GM19023 (cell line): ENCODE data around the gene LPP.
"Not testable (repeated sequence)": the region's sequence is repeated elsewhere in the genome, so short reads cannot be mapped to it uniquely, and the experiment has no call there.

Source experiments
- ATAC-seq: cut with Tn5 transposase; IDR thresholded peaks from one replicate; pipeline ENCODE4 v1.9.1; 2021; ENCODE audit warnings: mild to moderate bottlenecking, moderate library complexity; ENCODE audit not compliant: unreplicated experiment

Gene LPP

DNA sequence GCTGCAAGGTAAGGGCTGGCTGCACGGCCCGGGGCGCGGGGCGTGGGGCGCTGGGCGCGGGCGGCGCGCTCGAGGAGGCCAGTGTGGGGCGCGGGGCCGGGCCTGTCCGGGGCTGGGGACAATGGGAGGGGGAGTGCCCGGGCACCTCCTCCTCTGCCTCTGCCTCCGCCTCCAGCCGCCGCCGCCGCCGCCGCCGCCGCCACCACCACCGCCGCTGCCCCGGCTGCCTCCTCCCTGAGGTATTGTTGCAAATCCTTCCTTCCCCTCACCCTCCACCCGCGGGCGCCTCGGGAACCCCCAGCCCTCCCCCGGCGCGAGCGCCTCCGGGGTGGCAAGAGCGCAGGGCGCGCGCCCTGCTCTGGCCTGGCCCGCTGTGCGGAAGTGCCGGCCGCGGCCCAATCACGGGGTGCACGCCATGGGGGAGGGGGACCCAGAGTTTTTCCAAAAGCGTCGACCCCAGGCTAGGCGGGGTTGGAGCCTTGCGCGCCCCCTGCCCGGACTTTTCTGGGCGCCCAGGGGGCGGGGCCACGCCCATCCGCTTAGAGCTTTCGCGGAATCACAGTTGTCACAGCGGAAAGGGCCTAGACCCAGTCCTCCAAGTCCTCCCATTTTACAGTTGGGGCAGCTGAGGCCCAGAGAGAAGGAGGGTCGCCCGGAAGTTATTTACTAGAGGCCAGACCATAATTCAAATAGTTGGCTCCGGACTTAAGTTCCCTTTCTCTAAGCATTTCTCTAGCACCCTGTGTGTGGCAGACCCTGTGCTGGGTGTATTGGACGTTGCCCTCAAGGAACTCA lies at the start of gene LPP:
Gene LPP (plus strand): TSS at position 144 of the 795 bp plus-strand sequence. CDS start 251,964 bp downstream, outside the sequence.
- peak; percentile 80 for ATAC-seq

- ATAC-seq = no peak
These were observed 48.0 kb upstream of the LPP start for GRCh38 chr3:188106006-188106405.

DNA sequence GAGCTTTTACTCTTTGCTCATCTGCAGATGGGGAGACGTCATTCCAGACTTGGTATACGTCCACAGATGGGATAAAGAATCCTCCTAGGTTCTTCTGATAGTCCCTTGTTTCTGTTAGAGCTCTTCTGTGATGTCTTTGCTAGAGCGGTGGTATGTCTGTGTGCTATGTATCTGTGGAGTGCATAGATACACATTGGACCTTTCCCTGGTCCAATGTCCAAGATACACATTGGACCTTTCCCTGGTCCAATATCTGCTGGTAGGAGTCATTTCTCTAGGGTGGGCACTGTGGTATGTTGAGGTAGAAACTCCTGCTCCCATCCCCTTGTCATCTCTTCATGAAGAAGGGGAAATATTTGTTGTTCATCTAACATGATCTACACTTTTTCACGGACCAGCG lies 47.5 kb upstream of the LPP start:
- ATAC-seq = no peak

DNA sequence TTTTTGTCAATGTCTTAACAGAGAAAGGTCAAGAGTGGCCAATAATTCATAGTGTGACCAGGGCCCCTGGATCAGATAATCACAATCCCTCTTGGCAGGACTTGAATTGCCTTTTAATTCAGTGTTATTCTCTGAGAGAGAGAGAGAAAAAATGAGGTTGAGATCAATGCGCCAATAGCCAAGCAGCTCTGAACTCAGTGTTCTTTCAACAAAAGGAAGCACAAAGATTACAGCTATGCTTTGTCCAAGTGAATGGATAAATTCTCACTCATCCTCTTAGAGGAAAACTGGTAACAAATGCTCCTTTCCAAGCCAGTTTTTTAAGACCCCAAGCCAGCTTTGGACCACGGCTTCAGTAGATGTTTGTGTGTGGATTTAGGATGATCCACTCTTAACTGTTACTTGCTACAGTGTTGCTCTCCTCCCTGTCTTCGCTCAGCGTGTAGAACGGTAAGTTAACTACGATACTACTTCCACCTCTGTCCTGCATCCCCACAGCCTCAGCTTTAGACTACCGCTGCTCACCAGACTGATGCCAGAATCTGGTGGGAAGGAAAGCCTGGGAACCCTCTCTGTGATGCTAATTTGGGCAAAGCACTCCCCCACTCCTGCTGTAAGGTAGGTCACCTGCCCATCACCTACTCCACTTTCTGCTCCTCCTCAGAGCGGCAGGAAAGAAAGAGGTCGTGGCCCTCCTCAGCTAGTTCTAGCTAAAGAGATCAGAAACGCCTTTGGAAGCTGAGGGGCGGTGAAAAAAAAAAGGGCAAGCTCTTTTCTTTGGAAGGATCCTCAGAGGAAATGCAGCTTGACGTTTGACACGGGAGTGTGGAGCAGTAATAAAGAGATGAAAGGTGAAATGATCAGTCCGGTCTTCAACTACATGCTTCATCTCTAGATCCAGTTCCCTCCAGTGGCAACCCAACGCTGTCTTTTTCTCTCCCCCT lies 46.8 kb upstream of the LPP start:
- ATAC-seq = no peak

- ATAC-seq = no peak
These were observed 45.1 kb upstream of the LPP start for GRCh38 chr3:188108703-188109412.

DNA sequence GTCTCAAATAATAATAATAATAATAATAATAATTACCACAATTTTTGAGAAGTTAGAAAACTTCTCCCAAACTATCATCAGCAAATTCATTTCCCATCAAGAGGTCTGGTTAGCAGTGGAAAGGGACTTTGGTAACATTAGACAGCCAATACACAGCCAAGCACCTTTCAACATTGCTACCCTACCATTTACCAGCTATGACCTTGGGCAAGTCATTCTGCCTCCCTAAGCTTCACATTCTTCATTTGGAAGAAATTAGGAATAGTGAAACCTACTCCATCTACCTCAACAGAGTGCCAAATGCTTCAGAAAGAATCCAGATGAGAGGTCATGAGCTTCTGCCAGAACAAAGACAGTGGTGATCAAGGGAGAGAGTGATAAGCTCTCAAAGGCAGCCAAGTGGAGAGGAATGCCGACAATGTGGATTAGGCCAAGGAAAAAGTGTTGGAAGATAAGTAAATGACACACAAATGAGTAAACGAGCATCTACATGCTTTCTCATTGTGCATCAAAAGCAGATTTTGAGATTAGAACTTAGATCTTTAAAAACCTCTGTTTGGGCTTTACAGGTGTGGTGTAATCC lies 42.9 kb upstream of the LPP start:
- ATAC-seq = no peak

DNA sequence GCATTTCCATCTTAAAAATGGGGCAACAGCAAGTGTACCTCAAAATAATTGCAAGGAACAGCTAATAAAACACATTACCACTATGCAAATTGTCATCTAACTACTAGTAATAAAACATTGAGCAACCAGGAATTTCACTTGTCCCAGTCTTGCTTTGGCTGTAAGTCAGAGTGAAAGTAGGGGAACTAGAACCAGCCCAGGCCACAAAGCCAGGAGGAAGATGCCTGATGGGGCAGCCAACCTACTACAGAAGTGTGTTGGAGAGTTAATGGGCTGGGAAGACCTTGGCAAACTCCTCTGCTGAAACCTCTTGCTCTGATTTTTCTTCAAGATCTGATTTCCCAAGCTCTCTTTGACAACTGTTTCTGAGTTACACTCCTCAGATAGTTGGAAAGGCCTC lies 40.2 kb upstream of the LPP start:
- ATAC-seq = no peak

DNA sequence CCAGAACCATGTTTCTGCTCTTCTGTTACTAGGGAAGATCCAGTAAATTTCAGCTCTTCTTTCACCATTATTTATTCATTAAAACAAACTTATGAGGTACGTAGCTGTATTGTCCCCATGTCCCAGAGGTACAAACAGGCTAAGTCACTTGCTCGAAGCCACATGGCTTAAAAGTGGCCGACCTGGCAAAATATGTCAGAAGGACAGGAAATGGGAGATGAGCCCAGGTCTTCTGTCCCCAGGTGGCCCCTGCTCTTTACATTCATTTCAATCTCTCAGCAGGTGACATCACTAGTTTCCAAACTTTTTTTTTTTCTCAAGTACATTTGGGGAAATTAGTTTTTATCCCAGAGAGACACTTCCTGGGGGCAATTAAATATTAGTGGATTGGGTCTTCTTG lies 34.1 kb upstream of the LPP start:
- no peak for ATAC-seq

GRCh38 chr3:188122571-188123169 lies 31.3 kb upstream of the LPP start:
- ATAC-seq = no peak

DNA sequence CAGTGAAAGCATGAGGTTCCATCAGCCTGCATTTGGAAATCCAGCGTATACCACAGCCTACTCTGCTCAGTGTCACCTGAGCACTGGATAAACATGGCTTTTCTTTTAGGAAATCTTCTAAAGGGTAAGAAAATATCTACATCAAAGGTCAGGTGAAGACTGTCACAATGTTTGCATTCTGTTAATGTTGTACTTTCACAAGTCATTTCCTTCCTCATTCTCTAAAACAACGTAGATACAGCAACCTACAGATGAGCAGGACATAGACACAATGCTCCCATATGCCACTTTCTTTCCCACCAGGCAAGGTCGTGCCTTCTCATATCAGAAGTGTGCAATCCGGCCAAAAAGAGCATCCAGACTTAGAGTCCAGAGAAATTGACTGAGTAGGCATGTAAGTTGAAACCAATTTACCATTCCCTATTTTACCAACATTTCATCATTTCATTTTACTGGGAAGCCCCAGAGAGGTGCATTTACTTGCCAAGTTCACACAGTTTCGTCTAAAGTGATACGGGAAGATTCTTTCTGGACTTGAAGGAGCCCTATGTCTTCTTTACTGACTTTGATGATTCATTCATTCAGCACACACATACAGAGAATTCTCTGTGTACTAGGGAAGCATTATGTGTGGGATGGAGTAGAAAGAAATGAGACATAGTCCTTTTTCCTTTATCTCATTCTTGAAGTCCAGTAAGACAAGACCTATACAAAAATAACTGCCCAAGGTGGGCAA lies 30.6 kb upstream of the LPP start:
- ATAC-seq = no peak

DNA sequence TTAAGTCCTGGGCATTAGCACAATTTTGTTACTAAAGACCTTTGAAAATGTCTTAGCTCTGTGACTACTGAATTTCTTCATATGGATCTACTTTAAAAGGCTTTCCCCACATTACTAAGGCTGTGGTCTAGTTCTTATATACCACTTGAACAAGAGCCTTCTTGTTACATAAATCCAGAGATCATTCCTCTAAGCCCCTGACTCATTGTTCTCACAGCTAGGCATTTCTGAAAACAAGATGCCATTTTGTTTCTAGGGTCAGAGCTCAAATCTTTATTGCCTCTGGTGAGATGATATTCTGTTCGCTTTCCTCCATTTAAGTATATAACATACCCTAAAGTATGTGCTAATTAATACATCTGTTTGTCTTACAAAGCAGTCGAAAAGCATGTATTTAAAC lies 29.8 kb upstream of the LPP start:
- ATAC-seq = no peak

DNA sequence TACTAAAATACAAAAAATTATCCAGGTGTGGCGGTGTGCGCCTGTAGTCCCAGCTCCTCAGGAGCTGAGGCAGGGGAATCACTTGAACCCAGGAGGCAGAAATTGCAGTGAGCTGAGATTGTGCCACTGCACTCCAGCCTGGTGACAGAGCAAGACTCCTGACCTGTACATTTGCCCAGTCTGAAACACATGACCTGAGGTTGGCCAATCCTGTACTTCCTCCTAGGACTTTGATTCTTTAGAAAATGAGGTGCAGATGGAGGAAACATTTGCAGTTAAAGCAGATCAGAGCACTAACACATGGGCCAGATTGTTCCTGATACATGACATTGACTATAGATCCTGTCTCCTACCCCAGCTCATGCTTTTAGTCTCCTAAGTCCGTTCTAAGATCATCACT lies 28.9 kb upstream of the LPP start:
- no peak for ATAC-seq

- ATAC-seq = no peak
These were observed 27.7 kb upstream of the LPP start for GRCh38 chr3:188126276-188126675.

DNA sequence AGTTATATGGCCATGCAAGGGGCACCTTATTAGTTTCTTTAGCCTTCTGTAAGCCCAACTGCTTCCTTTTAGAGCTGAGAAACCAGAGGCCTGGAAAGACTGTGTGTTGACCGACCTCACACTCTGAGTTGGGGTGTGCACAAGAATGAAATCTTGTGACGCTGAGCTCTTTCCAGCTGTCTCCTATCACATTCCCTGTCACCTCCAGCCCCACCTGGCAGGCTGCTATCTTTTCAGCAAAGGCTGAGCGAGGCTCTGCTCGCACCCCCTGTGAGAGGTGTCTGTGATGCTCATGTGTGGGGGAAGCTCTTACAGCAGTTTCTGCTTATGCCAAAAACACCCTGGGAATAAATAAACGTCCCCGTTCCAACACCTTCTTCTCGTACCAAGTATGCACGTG lies 27.0 kb upstream of the LPP start:
- ATAC-seq = no peak

GRCh38 chr3:188128905-188129304 lies 25.1 kb upstream of the LPP start:
- ATAC-seq = no peak

GRCh38 chr3:188131023-188131422 lies 22.9 kb upstream of the LPP start:
- ATAC-seq = not testable (repeated sequence)

GRCh38 chr3:188133219-188133618 lies 20.7 kb upstream of the LPP start:
- ATAC-seq = no peak

DNA sequence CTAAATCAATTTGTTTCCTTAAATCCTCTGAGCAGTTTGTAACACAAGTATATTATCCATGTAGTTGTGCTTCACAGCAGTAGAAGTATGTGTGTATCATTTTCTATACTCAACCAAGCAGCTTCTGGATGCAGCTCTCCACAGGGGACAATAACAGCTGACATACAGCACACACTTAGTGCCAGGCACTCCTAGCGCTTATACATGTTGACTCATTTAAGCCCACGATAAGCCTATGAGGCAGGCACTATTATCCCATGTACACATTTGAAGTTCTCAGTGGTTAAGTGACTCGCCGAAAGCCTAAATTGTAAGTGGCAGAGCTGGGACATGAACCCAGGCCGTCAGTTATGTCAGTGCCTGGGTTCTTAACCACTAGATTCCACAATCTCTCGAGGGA lies 20.3 kb upstream of the LPP start:
- ATAC-seq = no peak

DNA sequence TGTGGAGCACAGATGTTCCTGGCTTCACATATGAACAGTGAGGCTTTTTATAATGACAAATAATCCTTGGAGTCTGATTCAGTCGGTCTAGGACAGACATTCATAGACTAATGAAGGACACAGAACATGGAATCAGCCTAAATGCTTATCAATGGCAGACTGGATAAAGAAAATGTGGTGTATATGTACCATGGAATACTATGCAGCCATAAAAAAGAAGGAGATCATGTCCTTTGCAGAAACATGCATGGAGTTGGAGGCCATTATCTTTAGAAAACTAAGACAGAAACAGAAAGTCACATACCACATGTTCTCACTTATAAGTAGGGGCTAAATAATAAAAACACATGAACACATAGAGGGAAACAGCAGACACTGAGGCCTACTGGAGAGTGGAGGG lies 19.9 kb upstream of the LPP start:
- no peak for ATAC-seq

DNA sequence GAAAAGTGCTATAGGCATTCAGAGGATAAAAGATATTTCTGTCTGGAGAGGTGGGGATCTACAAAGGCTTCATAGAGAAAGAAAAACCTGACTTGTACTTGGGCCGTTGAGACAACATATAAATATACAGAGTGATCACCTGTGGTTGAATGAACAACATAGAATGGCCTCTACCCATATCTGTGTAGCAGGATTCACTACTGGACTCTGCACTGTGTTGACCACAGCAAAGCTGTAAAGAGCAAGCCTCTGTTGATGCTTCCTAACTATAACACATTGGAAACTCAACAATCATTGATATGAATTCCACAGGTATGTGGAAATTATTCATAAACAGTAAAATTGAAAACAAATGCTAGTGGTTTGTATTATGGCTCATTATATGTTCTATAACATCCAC lies 19.1 kb upstream of the LPP start:
- ATAC-seq = no peak
